Astrocyte of the spinal cord (primary cell): ENCODE results near the gene NTNG1.

Experiments
- DNase-seq: peaks from one replicate; pipeline ENCODE4 v3.0.0; 2011; ENCODE audit warnings: low read depth, low spot score
- H3K4me3 ChIP-seq: 2 replicates; pipeline ENCODE4 v1.5.1; 2011; ENCODE audit warnings: low read depth, mild to moderate bottlenecking, low read length, moderate library complexity
- in situ Hi-C: cut with HindIII; loops from 2 replicates; pipeline ENCODE4 v1.10.0; 2017; ENCODE audit warnings: low sequenced_read_pairs
- TF ChIP-seq, protein P1 (sequence below): IDR thresholded peaks from 2 replicates; pipeline ENCODE4 v1.5.1; 2012; ENCODE audit warnings: low read depth, mild to moderate bottlenecking, low read length, inconsistent platforms

NTNG1 gene

DNA sequence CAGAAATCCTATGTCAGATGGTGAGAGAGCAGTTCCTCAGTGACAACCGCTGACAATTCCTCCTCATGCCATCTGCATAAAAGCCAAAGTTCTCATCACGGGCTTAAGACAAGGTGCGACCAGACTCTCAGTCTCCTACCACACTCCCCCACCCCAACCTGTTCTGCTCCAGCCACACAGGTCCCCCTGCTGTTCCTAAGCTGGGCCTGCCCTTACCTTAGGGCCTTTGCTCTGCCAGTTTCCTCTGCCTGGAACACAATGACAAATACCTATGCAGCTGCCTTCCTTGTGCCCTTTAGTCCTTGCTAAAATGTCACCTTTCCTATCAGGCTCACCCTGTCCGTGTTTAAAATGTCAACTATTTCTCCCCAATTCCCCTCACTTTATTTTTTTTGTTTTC lies 382.2 kb downstream of the NTNG1 start:
- in situ Hi-C loops = no loop called here
- TF ChIP-seq, protein P1, sequence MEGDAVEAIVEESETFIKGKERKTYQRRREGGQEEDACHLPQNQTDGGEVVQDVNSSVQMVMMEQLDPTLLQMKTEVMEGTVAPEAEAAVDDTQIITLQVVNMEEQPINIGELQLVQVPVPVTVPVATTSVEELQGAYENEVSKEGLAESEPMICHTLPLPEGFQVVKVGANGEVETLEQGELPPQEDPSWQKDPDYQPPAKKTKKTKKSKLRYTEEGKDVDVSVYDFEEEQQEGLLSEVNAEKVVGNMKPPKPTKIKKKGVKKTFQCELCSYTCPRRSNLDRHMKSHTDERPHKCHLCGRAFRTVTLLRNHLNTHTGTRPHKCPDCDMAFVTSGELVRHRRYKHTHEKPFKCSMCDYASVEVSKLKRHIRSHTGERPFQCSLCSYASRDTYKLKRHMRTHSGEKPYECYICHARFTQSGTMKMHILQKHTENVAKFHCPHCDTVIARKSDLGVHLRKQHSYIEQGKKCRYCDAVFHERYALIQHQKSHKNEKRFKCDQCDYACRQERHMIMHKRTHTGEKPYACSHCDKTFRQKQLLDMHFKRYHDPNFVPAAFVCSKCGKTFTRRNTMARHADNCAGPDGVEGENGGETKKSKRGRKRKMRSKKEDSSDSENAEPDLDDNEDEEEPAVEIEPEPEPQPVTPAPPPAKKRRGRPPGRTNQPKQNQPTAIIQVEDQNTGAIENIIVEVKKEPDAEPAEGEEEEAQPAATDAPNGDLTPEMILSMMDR = no peak
- H3K4me3 ChIP-seq = no peak overlapping the region
- DNase-seq = no peak

DNA sequence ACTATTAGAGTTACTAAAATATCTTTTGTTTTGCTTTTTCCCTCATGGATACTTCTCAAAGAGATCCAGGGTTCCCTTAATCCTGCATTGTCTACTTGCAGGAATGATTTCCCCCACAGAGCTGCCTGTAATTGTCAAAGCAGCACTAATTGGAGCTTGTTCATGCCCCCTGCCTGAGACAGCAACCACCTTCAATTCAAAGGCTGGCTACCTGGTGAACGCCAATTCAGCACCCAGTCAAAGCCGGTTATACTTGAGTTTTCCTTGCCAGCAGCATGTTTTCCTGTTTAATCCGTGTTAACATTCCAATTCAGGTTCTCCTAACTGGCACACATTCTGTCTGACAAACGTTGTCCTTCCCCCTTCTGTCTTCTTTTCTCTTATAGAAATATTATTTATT lies 382.9 kb downstream of the NTNG1 start:
- in situ Hi-C loops = no loop called here
- TF ChIP-seq, protein P1 = no peak
- DNase-seq = no peak
- H3K4me3 ChIP-seq = no peak overlapping the region

DNA sequence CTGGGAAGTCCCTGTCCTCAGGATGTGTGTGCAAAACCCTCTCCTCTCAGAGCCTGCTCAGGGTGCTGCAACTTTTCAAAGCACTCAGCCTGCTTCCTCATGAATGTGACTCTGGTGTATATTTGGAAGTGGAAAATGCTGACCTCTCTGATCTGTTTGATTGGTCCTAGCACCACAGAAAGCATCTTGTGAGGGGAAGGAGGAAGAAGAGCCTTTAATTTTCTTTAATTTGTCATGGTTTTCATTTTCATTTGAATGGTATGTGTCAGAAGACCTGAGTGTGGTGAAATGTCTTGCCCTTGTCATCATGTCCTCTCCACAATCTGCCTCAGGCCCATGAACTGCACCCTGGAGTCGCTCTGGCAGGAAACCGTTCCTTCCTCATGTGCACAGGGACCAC lies 383.5 kb downstream of the NTNG1 start:
- in situ Hi-C loops = no loop called here
- no peak overlapping the region for H3K4me3 ChIP-seq
- TF ChIP-seq, protein P1 = no peak
- DNase-seq = no peak

DNA sequence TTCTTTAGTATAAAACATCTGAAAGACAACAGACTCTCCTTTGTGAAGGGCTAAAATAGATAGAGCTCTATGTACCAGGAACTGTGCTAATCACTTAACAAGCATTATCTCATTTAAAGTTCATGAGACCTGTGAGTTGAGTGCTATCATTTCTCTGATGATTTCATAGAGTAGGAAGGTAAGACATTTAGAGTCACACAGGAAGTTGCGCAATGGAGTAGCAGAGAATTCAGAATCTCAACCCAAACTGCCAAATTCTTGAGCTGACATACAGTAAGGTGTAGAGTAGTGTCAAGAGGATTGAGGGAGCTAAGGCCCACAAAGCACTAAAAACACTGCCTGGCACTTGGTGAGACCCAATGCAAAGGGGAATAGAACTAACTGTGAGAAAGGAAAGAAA lies 384.3 kb downstream of the NTNG1 start:
- H3K4me3 ChIP-seq = no peak overlapping the region
- TF ChIP-seq, protein P1 = no peak
- no peak for DNase-seq
- in situ Hi-C loops = no loop called here

DNA sequence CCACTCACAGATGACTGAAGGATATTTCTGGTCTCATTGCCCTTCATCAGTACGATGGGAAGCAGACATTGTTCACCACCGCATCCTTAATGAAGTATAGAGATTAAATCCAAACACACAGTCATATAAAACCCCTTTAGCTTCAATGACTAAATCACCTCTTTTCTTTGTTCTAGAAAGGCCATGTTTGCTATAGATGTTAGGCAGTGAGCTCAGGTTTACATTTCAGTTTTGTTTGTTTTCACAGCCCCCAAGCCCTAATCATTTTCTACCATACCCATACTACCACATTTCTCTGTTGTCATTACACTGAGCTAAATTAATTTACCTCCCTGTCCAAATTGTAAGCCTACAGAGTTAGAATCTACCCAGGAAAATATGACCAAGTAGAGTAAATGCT lies 385.1 kb downstream of the NTNG1 start:
- TF ChIP-seq, protein P1 = no peak
- H3K4me3 ChIP-seq = no peak overlapping the region
- no peak for DNase-seq
- in situ Hi-C loops = no loop called here

DNA sequence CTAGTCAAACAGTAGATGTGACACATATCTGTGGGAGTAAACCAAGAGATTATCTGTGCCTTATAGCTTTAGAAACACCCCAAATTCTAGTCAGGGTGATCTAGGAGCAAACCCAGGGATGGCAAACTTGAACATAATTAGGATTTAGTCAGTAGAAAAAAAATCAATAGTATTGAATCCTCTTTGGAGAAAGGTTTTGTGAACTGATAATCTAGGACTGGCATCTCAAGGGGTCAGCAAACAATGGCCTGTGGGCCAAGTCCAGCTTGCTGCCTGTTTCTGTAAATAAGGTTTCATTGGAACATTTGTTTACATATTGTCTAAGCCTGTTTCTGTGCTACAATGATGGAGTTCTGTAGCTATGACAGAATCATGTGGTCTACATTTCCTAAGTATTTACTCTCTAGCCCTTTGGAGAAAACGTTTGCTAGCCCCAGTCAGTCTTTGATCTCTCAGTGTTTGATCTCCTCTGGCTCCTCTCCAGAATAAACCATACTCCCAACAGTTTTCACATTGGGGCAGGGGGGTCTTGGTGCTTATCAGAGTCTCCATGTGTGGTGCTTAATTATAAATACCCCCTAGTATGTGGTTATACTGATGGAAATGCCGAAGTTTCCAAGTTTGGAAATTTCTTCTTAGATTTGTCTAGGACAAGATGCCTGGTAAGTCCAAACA lies 385.8 kb downstream of the NTNG1 start:
- in situ Hi-C loops = no loop called here
- no peak overlapping the region for H3K4me3 ChIP-seq
- TF ChIP-seq, protein P1 = no peak
- no peak for DNase-seq
